NCI-H1694 treated with DMSO at 0.1 percent for 48 hours (cell line): Measurements from ENCODE around the gene TNC.

Experiments
- DNase-seq: peaks from one replicate; lab custom pipeline; 2025; lab: John Stamatoyannopoulos, UW

TNC gene

GRCh38 chr9:115043632-115044031, 74.3 kb downstream of the TNC start:
- DNase-seq: no peak

GRCh38 chr9:115042781-115043509, 75.0 kb downstream of the TNC start:
- DNase-seq: no peak

GRCh38 chr9:115039516-115040120, 78.3 kb downstream of the TNC start:
- DNase-seq: no peak

- no peak for DNase-seq
These were observed 79.8 kb downstream of the TNC start for GRCh38 chr9:115038178-115038577.

GRCh38 chr9:115036691-115037090, 81.3 kb downstream of the TNC start:
- no peak for DNase-seq

GRCh38 chr9:115035841-115036612, 81.9 kb downstream of the TNC start:
- DNase-seq: no peak

GRCh38 chr9:115034801-115035200, 83.2 kb downstream of the TNC start:
- DNase-seq: no peak

GRCh38 chr9:115033800-115034199, 84.2 kb downstream of the TNC start:
- DNase-seq: no peak

GRCh38 chr9:115032296-115032695, 85.7 kb downstream of the TNC start:
- DNase-seq: no peak

GRCh38 chr9:115030006-115030405, 88.0 kb downstream of the TNC start:
- DNase-seq: no peak

GRCh38 chr9:115025721-115026120, 92.2 kb downstream of the TNC start:
- DNase-seq: no peak

GRCh38 chr9:115024925-115025535, 92.9 kb downstream of the TNC start:
- no peak for DNase-seq

GRCh38 chr9:115022760-115023434, 95.1 kb downstream of the TNC start:
- DNase-seq: no peak

- DNase-seq: no peak
These were observed 99.2 kb downstream of the TNC start for GRCh38 chr9:115018547-115019435.

GRCh38 chr9:115016344-115016743, 101.6 kb downstream of the TNC start:
- DNase-seq: no peak

- DNase-seq: peak; percentile 1
These were observed 102.8 kb downstream of the TNC start for GRCh38 chr9:115015018-115015635.

- no peak for DNase-seq
These were observed 103.5 kb downstream of the TNC start for GRCh38 chr9:115014438-115014837.

GRCh38 chr9:115013998-115014397, 104.0 kb downstream of the TNC start:
- DNase-seq: peak; percentile 49

GRCh38 chr9:115012486-115012885, 105.5 kb downstream of the TNC start:
- DNase-seq: no peak

GRCh38 chr9:115010874-115011273, 107.1 kb downstream of the TNC start:
- DNase-seq: no peak
